ENCODE data around the gene SMTNL1. TPM values are rescaled to one million over a fixed set of nuclear protein-coding genes. Genes with fewer than 3 reads are reported as not detected.
"Not testable (repeated sequence)": the region's sequence is repeated elsewhere in the genome, so short reads cannot be mapped to it uniquely, and the experiment has no call there.

The SMTNL1 gene
- total RNA-seq, 1 experiment from 2014 or later = not detected

GRCh38 chr11:57508341-57509170 lies 28.8 kb upstream of the SMTNL1 start:
- DNase-seq (ENCODE audit: low read depth) = no peak

DNA sequence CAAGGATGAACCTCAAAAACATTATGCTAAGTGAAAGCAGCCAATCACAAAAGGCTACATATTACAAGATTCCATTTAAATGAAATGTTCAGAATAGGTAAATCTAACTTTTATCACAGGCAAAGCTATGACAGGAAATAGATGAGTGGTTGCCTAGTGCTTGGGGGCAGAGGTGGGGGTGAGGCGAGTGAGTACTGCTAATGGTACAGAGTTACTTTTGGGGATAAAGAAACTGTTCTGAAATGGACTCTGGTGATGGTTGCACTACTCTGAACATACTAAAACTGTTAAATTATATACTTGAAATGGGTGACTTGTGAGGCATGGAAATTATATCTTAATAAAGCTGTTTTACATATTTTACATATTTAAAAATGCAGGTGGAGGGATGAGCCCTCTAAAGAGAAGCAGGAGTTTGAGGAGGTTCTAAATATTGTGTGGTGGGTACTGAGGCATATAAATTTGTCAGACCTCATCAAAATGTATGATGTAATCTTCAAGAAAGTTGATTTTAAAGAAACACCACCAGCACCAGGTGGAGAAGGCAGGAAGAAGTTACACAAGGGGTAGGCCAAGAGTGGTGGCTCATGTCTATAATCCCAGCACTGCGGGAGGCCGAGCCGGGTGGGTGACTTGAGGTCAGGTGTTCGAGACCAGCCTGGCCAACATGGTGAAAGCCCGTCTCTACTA lies 25.5 kb upstream of the SMTNL1 start:
- no peak for DNase-seq (ENCODE audit: low read depth)

- DNase-seq (ENCODE audit: low read depth) = no peak
Measured at GRCh38 chr11:57512646-57513451, 24.5 kb upstream of the SMTNL1 start.

DNA sequence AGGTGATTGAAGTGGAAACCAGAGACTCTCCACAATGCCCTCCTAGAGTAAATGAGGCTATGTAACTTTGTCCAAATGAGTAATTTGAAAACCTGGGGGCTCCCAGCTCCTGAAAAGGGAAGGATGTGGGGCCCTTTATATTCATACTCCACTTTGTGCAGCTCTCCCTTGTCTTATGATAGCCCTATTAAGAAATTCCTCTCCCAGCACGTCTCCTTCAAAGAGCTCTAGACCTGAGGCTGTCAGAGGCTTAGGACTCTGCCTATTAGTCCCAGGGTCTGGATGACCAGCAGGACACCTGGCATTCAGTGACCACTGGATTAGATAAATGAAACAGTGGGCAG lies 24.0 kb upstream of the SMTNL1 start:
- no peak for DNase-seq (ENCODE audit: low read depth)

DNA sequence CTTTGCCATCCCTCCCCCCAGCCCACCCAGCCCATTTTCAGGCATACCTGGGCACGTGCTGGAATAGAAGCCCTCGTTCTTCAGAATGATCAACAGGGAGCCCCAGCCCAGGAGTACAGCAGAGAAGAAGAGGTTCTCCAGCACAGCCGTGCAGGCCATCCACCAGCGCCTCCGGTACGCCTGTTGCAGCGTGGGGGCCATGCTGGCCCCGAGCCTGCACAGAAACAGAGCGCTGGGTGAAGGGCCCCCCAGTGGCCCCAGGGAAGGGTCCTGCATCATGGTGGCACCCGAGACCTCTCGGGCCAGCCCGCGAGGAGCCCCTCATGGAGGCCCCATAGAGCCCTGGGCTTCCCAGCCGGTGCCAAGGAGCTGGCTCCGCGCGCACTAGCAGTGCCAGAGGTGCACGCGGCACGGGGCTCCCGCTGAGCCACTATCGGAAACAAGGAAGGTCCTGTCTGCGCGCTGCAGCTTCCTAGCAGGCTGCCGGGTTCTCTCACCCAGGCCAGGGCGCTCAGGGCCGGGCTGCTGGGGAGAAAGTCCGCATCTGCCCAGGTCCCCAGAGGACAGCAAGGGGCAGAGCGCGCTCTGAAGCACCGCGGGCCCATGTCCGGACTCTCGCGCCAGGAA lies 23.4 kb upstream of the SMTNL1 start:
- DNase-seq (ENCODE audit: low read depth) = no peak

- DNase-seq (ENCODE audit: low read depth) = peak; percentile 40
Measured at GRCh38 chr11:57514538-57515331, 22.7 kb upstream of the SMTNL1 start.

DNA sequence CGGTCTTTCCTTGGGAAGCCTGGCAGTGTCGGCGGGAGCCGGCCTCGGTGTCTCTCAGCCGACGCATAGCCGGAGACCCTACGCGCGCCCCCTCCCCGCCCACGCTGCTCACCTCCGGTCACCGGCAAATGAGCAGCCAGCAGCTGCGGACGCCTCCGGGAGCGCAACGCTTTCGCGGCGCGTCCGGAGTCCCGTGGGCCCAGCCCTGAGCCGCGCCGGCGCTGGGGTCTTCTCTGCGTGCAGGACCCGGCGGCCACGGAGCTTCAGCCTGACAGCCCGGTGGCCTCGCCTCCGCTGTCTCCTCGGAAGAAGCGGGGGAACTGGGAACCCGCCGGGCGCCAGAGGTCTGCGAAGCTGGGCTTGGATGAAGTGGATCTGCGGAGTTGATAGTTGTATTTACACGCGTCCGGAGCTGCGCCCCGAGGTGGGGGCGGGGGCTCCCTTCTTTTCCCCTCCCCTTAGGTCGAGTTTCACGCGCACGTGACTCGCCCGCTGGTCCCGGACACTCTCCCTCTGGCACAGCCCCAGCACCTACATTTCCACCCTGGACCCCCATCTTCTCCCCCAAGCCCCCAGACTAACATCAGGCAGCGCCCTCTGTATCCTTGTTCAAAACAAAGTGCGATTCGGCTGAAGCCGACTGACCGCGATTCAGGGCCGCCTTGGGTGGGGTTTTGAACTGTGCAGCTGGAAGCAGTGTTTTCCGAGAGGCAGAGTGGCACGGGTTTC lies 21.9 kb upstream of the SMTNL1 start, which contains the start of gene SLC43A1:
Gene SLC43A1 (minus strand): TSS at position 371 of the 729 bp plus-strand sequence. CDS start 1,591 bp downstream, outside the sequence.
- DNase-seq (ENCODE audit: low read depth) = peak; percentile 64

- no peak for DNase-seq (ENCODE audit: low read depth)
Measured at GRCh38 chr11:57516061-57516443, 21.3 kb upstream of the SMTNL1 start.

DNA sequence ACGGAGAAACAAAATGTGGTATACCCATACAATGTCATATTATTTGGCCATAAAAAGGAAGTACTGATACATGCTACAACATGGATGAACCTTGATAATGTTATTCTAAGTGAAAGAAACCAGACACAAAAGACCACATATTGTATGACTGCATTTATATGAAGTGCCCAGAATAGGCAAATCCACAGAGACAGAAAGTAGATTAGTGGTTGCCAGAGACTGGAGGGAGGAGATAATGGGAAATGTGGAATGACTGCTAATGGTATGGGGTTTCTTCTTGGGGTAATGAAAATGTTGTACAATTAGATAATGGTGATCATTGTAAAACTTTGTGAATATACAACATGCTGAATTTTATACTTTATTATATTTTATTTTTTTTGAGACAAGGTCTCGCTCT lies 16.3 kb upstream of the SMTNL1 start:
- DNase-seq (ENCODE audit: low read depth) = no peak

DNA sequence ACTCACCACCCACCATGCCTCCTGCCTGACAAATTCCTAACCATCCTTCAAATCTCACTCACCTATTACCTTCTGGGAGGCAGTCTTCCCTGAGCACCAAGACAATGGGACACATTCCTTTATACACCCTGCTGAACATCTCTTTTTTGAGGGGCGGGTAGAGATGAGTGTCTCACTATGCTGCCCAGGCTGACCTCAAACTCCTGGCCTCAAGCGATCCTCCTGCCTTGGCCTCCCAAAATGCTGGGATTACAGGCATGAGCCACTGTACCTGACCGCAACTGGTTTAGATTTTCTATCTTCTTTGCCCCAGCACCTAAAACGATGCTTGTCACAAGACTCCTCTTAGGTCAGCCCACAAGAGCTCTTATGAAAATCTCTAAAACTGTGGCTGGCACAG lies 14.0 kb upstream of the SMTNL1 start:
- no peak for DNase-seq (ENCODE audit: low read depth)

DNA sequence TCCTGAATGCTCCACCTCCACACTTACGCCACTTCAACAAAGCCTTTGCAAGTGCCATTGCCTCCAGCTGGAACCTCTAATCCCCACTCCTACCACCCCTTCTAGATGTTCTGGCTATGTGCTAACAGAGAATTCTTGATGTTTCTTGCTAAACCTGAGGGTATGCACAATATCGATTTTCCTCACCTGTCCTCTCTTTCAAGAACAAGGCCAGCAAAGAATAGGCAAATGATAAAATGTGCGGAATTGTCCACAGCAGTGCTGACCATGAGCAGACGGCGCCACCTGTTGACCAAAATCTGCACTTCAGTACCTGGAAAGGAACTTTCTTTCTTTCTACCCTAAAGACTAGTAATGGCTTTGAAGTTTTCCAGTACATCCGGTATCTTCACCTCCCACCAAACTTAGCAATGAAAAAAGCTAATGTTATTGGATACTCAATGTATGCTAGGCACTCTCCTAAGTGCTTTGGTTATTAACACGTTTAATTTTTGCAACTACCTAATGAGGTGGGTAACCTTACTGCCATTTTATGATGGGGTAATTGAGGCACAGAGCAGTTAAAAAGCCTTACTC lies 10.3 kb upstream of the SMTNL1 start:
- peak; percentile 52 for DNase-seq (ENCODE audit: low read depth)

DNA sequence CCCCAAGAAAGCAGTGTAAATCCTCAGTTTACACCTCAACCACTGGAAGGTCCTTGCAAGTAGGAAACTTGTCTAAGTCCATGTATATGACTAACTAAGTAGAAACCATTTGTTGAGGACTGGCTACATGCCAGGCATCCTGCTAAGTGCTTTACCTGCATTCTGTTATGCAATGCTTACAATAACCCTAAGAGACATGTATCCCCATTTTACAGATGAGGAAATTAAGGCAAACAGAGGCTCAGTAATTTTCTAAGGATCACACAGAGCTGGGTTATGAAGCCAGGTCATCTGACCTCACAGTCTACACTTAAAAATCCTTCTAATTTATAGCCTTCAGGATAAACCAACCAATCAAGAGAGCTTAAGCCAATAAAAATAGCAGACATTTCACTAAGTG lies 8.4 kb upstream of the SMTNL1 start:
- no peak for DNase-seq (ENCODE audit: low read depth)

- DNase-seq (ENCODE audit: low read depth) = no peak
Measured at GRCh38 chr11:57530215-57530595, 7.2 kb upstream of the SMTNL1 start.

DNA sequence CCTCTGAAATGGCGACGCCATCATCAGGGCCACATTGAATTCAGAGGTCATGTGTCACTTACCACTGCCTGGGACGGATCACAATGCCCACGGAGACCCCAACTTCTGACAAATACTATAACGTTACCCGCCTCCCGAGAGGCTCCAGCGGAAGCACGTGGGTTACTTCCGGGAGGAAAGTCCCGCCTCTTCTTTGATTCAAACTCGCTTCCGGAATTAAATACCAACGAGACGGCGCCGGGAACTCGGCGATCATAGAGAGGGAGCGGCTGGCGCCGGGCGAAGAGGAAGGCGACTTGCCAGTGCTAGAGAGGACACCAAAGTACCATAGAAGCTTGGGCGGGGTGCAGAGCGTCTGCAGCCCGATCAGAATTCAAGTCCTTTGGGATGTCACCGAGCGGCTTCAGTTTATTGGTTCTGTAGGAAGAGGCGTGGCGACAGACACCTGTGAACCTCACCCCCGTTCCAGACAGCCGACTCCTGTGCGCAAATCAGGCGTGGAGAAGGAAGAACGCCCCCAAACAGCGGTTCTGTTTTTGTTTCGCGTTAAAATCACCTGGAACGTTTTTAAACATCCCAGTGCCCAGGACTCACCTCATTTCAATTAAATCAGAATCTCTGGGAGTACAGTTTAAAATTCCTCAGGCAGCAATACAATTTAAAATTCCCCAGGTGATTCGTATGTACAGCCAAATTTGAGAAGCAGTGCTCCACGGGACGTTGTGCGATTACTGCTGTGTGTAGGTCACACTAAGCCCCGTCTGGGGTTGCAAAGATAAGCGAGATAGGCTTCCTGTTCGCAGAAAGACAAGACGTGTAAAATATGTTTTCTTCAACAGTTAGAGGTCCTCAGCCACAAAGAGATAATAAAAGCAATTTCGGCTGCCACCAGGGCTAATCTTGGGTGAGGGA lies 6.5 kb upstream of the SMTNL1 start, which contains the start of gene TIMM10:
Gene TIMM10 (minus strand): TSS at position 159 of the 912 bp plus-strand sequence. CDS start 565 bp downstream, outside the sequence.
- DNase-seq (ENCODE audit: low read depth) = peak; percentile 99

DNA sequence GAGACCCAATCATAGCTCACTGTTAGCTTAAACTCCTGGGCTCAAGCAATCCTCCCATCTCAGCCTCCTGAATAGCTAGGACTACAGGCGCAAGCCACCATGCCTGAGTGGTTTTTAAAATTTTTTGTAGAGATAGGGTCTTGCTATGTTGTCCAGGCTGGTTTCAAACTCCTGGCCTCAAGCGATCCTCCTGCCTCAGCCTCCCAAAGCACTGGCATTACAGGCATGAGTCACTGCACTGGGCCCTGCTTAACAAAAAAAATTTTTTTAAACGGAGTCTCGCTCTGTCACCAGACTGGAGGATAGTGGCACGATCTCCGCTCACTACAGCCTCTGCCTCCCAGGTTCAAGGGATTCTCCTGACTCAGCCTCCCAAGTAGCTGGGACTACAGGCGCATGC lies 2.9 kb upstream of the SMTNL1 start:
- not testable (repeated sequence) for DNase-seq (ENCODE audit: low read depth)

- no peak for DNase-seq (ENCODE audit: low read depth)
Measured at GRCh38 chr11:57539342-57539741, 1.9 kb downstream of the SMTNL1 start.

DNA sequence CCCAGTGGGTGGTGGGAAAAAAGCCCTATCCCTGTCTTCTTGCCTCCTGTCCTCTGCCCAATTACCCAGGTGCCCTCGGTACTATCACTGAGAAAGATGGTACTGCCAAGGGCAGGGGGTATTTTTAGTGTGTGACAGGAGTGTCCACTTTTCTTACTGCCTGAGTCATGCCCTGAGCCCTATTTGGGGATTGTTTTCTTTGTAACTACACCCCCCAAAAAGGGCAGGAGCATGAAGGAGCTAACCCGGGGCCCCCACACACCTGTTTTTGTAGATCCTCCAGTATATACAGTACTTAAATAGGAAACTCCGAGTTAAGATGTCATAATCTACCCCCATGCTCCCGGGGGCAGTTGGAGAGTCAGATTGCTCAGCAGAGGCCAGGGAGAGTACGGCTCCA lies 3.8 kb downstream of the SMTNL1 start:
- no peak for DNase-seq (ENCODE audit: low read depth)

GRCh38 chr11:57542582-57542981 lies 5.2 kb downstream of the SMTNL1 start:
- DNase-seq (ENCODE audit: low read depth) = no peak
